ENCODE data around the gene ATG4C.

Gene ATG4C

GRCh38 chr1:62904856-62905225, 120.9 kb downstream of the ATG4C start:
- no peak for DNase-seq (ENCODE audit: low read depth in 2 of 2)

GRCh38 chr1:62905309-62905708, 121.4 kb downstream of the ATG4C start:
- no peak for DNase-seq (ENCODE audit: low read depth in 2 of 2)

- no peak for DNase-seq (ENCODE audit: low read depth in 2 of 2)
These were observed 121.9 kb downstream of the ATG4C start for GRCh38 chr1:62905872-62906271.

GRCh38 chr1:62906428-62906886, 122.5 kb downstream of the ATG4C start:
- DNase-seq (ENCODE audit: low read depth in 2 of 2), result no peak

- no peak for DNase-seq (ENCODE audit: low read depth in 2 of 2)
These were observed 124.3 kb downstream of the ATG4C start for GRCh38 chr1:62908168-62908695.

GRCh38 chr1:62912028-62912638, 128.2 kb downstream of the ATG4C start:
- DNase-seq (ENCODE audit: low read depth in 2 of 2), result no peak
